Right lobe of liver (tissue), 6 donors: Measurements from ENCODE around the gene MCF2L2. TPM values are rescaled to one million over a fixed set of nuclear protein-coding genes. Genes with fewer than 3 reads are reported as not detected.

Experiments
- ATAC-seq, 4 donors: fragments of 200-7000 bp; cut with Tn5 transposase; one replicate each; pipeline ENCODE4 v1.9.1; 2020; ENCODE audit warnings: mild to moderate bottlenecking in 4 of 4, moderate library complexity in 4 of 4
- DNase-seq, 3 donors: peaks; one replicate each; pipeline ENCODE4 v3.0.0-alpha.2; 2020
- H3K27ac ChIP-seq, 3 donors: fragments of 200-600 bp; one replicate each; pipeline ENCODE4 v1.8.0; 2022
- H3K27me3 ChIP-seq, 2 donors: fragments of 200-600 bp; one replicate each; pipeline ENCODE4 v1.8.0; 2022
- H3K36me3 ChIP-seq, 4 donors: fragments of 200-600 bp; sonication (generic) in 1 of 4; one replicate each; pipeline versions ENCODE4 v1.5.1 to v1.8.0; 2017 to 2022; ENCODE audit warnings: control low read depth in 1 of 4
- H3K4me1 ChIP-seq, 4 donors: fragments of 200-600 bp; sonication (generic) in 1 of 4; one replicate each; pipeline versions ENCODE4 v1.5.1 to v1.8.0; 2017 to 2022; ENCODE audit warnings: control low read depth in 1 of 4
- H3K4me3 ChIP-seq, 3 donors: fragments of 200-600 bp; one replicate each; pipeline ENCODE4 v1.8.0; 2022
- H3K9me3 ChIP-seq, 4 donors: fragments of 200-600 bp; sonication (generic) in 1 of 4; one replicate each; pipeline versions ENCODE4 v1.5.1 to v1.8.0; 2017 to 2022; ENCODE audit warnings: control low read depth in 1 of 4
- CTCF ChIP-seq, 4 donors: fragments of 200-600 bp in 3 of 4; fragments of 450-650 bp in 1 of 4; IDR thresholded peaks; one replicate each; pipeline versions ENCODE4 v1.5.1 to v1.8.0; 2016 to 2022; ENCODE audit warnings: antibody characterized with exemption in 4 of 4, mild to moderate bottlenecking in 2 of 4
- POLR2A ChIP-seq: fragments of 450-650 bp; IDR thresholded peaks from one replicate; pipeline ENCODE4 v1.6.1; 2017; ENCODE audit warnings: antibody characterized with exemption, mild to moderate bottlenecking
- whole genome bisulfite sequencing: methylation state at CpG from one replicate; pipeline ENCODE4 v1.1.6; 2018; ENCODE audit warnings: low coverage, low lambda C conversion rate; ENCODE audit not compliant: insufficient coverage; ENCODE audit errors: missing lambda C conversion rate; 5-methylcytosine and 5-hydroxymethylcytosine counted together
- intact Hi-C, 2 donors: fragments of 100-400 bp; cut with DNase I; formaldehyde crosslinking; loops; one replicate each; pipeline versions ENCODE4 v1.11.2 to v1.14.1; 2022
- total RNA-seq, 6 experiments: library from RNA; depleted of rRNA in 2 of 6; stranded (reverse); fragments of >200 nt in 2 of 6; fragmentation: NEBNext Ultra II Directional in 3 of 6; extraction: Animal tissue kit (Norgen Biotek cat#: 25700) in 3 of 6; gene quantifications; one replicate each; pipeline versions ENCODE4 v1.1.0 to v1.2.4, GENCODE V29; 2016 to 2023
- donor health status: DM: no; HTN: yes; CAD: no.
- donor health status: DM: no; HTN: no; CAD: no.
- donor health status: DM: no; HTN: no; CAD: no.
- donor health status: DM: no; HTN: yes; CAD: no.
- donor health status: DM: no; HTN: yes; CAD: no.

MCF2L2 gene
- total RNA-seq, 6 experiments from 2014 or later: 0.07 to 0.19 (median 0.17) TPM; not detected in 1

GRCh38 chr3:183259621-183260020 is 168.8 kb downstream of the MCF2L2 start:
- no peaks in the 10 kb centered on the region for H3K9me3 ChIP-seq
- H3K4me1 ChIP-seq: no peaks in the 10 kb centered on the region
- intact Hi-C loops: no loop called here
- no peak for ATAC-seq
- H3K27ac ChIP-seq: no peak overlapping the region
- no peaks in the 10 kb centered on the region for H3K36me3 ChIP-seq
- DNase-seq: no peak
- WGBS: 81% methylated on average over 2 of the region's 2 CpGs
- no peak for TF ChIP-seq POLR2A
- TF ChIP-seq CTCF (IDR thresholded peaks at IDR 0.05): no peak
- H3K4me3 ChIP-seq: no peak overlapping the region
- H3K27me3 ChIP-seq: no peaks in the 10 kb centered on the region

GRCh38 chr3:183259087-183259486 is 169.3 kb downstream of the MCF2L2 start:
- 75% methylated on average over 3 of the region's 3 CpGs for WGBS
- Histone ChIP-seq H3K4me3 (no peak overlapping the region), H3K9me3 (no peaks in the 10 kb centered on the region), H3K36me3 (no peaks in the 10 kb centered on the region), H3K4me1 (no peaks in the 10 kb centered on the region), H3K27me3 (no peaks in the 10 kb centered on the region), H3K27ac (no peak overlapping the region)
- TF ChIP-seq CTCF (IDR thresholded peaks at IDR 0.05) (no peak), POLR2A (no peak)
- no peak for DNase-seq
- ATAC-seq: no peak
- intact Hi-C loops: no loop called here

- DNase-seq: no peak
- intact Hi-C loops: no loop called here
- Histone ChIP-seq H3K36me3 (no peaks in the 10 kb centered on the region), H3K27me3 (no peaks in the 10 kb centered on the region), H3K4me3 (no peak overlapping the region), H3K9me3 (no peaks in the 10 kb centered on the region), H3K4me1 (peaks cover 0 to 5% (median 0%) of the 10 kb centered on the region in 4 donors), H3K27ac (no peak overlapping the region)
- no peak for TF ChIP-seq CTCF (IDR thresholded peaks at IDR 0.05)
- no peak for TF ChIP-seq POLR2A
- ATAC-seq: no peak
- 86% methylated on average over 4 of the region's 4 CpGs for WGBS
Measured at GRCh38 chr3:183255348-183255730, 173.1 kb downstream of the MCF2L2 start.

GRCh38 chr3:183254487-183255347 is 173.7 kb downstream of the MCF2L2 start:
- DNase-seq: peak in 1 of 3 donors; percentile 49
- Histone ChIP-seq H3K9me3 (no peaks in the 10 kb centered on the region), H3K27me3 (no peaks in the 10 kb centered on the region), H3K36me3 (no peaks in the 10 kb centered on the region), H3K4me1 (peaks cover 0 to 5% (median 0%) of the 10 kb centered on the region in 4 donors), H3K27ac (peak overlapping the region in 2 of 3 donors; percentile 65 to 83), H3K4me3 (peak overlapping the region; percentile 57 to 71 (median 68))
- intact Hi-C loops: no loop called here
- peak in 2 of 4 donors; percentile 14 to 20 for ATAC-seq
- TF ChIP-seq POLR2A (no peak), CTCF (IDR thresholded peaks at IDR 0.05) (no peak)
- 35% methylated on average over 19 of the region's 49 CpGs for WGBS
